ENCODE measurements around the gene ADAMTSL3. TPM values are rescaled to one million over a fixed set of nuclear protein-coding genes. Genes with fewer than 3 reads are reported as not detected.

Gene ADAMTSL3
- total RNA-seq, 1 donor = 0.72 TPM

DNA sequence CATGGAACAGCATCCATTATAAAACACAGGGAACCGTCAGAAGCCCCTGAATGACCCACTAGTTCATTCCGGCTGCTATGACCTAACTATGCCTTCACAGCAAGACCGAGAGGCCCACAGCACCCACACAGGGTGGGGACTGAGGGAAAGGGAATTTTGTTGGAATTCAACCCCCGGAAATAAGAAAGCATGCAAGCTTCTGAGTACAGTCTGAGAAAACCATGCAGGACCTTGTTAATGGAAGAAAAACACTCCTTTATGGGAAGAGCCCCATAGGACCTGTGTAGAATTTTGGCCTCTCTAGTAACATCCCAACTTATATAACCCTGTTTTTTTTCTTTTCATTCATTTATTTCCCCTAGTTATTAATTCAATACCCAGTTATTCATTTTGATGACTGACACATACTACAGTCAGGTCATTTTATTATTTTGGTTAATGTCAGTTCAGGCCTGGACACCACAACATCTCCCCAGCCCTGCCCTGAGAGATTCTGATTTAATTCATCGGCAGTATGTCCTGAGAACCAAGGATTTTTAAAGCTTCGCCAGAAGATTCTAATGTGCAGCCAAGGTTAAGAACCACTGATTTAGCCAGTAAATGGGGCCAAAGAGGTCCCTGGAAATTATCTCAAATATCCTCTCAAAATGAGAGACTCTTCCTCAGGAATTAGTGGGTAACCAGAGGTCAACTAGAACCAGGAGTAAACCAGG is 350.0 kb downstream of the ADAMTSL3 start:
- H3K27ac ChIP-seq (ENCODE audit: low read depth, low read length) = no peak overlapping the region
- no peaks in the 10 kb centered on the region for H3K27me3 ChIP-seq (ENCODE audit: insufficient read depth, low read length)
- no peak overlapping the region for H2AFZ ChIP-seq (ENCODE audit: low read length)
- no peaks in the 10 kb centered on the region for H4K20me1 ChIP-seq (ENCODE audit: insufficient read depth, low read length)
- H3K9me3 ChIP-seq (ENCODE audit: low read depth, low read length) = no peaks in the 10 kb centered on the region
- no peak overlapping the region for H3K4me3 ChIP-seq (ENCODE audit: insufficient read depth, low read length)
- no peak for TF ChIP-seq CTCF (IDR thresholded peaks at IDR 0.05; ENCODE audit: extremely low read depth, low read depth, low read length)
- no peak for DNase-seq (ENCODE audit: insufficient read length, low spot score, missing footprints)
- no peaks in the 10 kb centered on the region for H3K4me1 ChIP-seq (ENCODE audit: insufficient read depth, low read length)
- no peaks in the 10 kb centered on the region for H3K79me2 ChIP-seq (ENCODE audit: insufficient read depth, low read length)
- H3K36me3 ChIP-seq (ENCODE audit: insufficient read depth, low read length) = no peaks in the 10 kb centered on the region
- no peak overlapping the region for H3K4me2 ChIP-seq (ENCODE audit: insufficient read depth, low read length)

- TF ChIP-seq CTCF (IDR thresholded peaks at IDR 0.05; ENCODE audit: extremely low read depth, low read depth, low read length) = no peak
- no peak overlapping the region for H3K27ac ChIP-seq (ENCODE audit: low read depth, low read length)
- H4K20me1 ChIP-seq (ENCODE audit: insufficient read depth, low read length) = no peaks in the 10 kb centered on the region
- H2AFZ ChIP-seq (ENCODE audit: low read length) = no peak overlapping the region
- H3K4me1 ChIP-seq (ENCODE audit: insufficient read depth, low read length) = no peaks in the 10 kb centered on the region
- no peak overlapping the region for H3K4me3 ChIP-seq (ENCODE audit: insufficient read depth, low read length)
- DNase-seq (ENCODE audit: insufficient read length, low spot score, missing footprints) = no peak
- no peaks in the 10 kb centered on the region for H3K9me3 ChIP-seq (ENCODE audit: low read depth, low read length)
- H3K79me2 ChIP-seq (ENCODE audit: insufficient read depth, low read length) = no peaks in the 10 kb centered on the region
- no peaks in the 10 kb centered on the region for H3K36me3 ChIP-seq (ENCODE audit: insufficient read depth, low read length)
- no peak overlapping the region for H3K4me2 ChIP-seq (ENCODE audit: insufficient read depth, low read length)
- H3K27me3 ChIP-seq (ENCODE audit: insufficient read depth, low read length) = no peaks in the 10 kb centered on the region
These were observed 352.5 kb downstream of the ADAMTSL3 start for GRCh38 chr15:84006421-84006820.

- no peaks in the 10 kb centered on the region for H3K4me1 ChIP-seq (ENCODE audit: insufficient read depth, low read length)
- no peak for DNase-seq (ENCODE audit: insufficient read length, low spot score, missing footprints)
These were observed 355.7 kb downstream of the ADAMTSL3 start for GRCh38 chr15:84009616-84010015.

More at GRCh38 chr15:84009616-84010015, 355.7 kb downstream of the ADAMTSL3 start:
- Histone ChIP-seq H4K20me1 (ENCODE audit: insufficient read depth, low read length) (no peaks in the 10 kb centered on the region), H3K4me2 (ENCODE audit: insufficient read depth, low read length) (no peak overlapping the region), H3K36me3 (ENCODE audit: insufficient read depth, low read length) (no peaks in the 10 kb centered on the region), H3K27ac (ENCODE audit: low read depth, low read length) (no peak overlapping the region), H2AFZ (ENCODE audit: low read length) (no peak overlapping the region), H3K79me2 (ENCODE audit: insufficient read depth, low read length) (no peaks in the 10 kb centered on the region), H3K27me3 (ENCODE audit: insufficient read depth, low read length) (no peaks in the 10 kb centered on the region), H3K9me3 (ENCODE audit: low read depth, low read length) (no peaks in the 10 kb centered on the region), H3K4me3 (ENCODE audit: insufficient read depth, low read length) (no peak overlapping the region)
- TF ChIP-seq CTCF (IDR thresholded peaks at IDR 0.05; ENCODE audit: extremely low read depth, low read depth, low read length) = no peak
